A549 (cell line): ENCODE data around the gene METTL21C.

Experiments used
- ESRRA ChIP-seq: fragments of 150-350 bp; IDR thresholded peaks from 2 replicates; pipeline ENCODE4 v1.6.1; 2014; ENCODE audit warnings: mild to moderate bottlenecking, low read length, borderline replicate concordance
- GATA3 ChIP-seq: IDR thresholded peaks from 2 replicates; pipeline ENCODE4 v1.6.1; 2012; ENCODE audit warnings: borderline replicate concordance
- KDM5A ChIP-seq: fragments of 200-600 bp; sonication (generic); IDR thresholded peaks from 2 replicates; pipeline ENCODE4 v1.6.1; 2016; ENCODE audit warnings: antibody characterized with exemption, mild to moderate bottlenecking
- TP53 ChIP-seq: fragments of 250-450 bp; sonication (Bioruptor Pico); IDR thresholded peaks from 2 replicates; pipeline ENCODE4 v1.5.0; 2021; ENCODE audit warnings: mild to moderate bottlenecking, moderate library complexity
- ZC3H11A ChIP-seq: fragments of 450-650 bp; IDR thresholded peaks from 2 replicates; pipeline ENCODE4 v1.6.1; 2014; ENCODE audit warnings: antibody characterized with exemption, mild to moderate bottlenecking
- TF ChIP-seq, protein P1 (sequence below): fragments of >200 bp; sonication (Bioruptor Twin); formaldehyde crosslinking; IDR thresholded peaks from 3 replicates; pipeline ENCODE4 v1.5.1; 2016

- TF ChIP-seq TP53 (CRISPR knock-in tag) (no peak), ESRRA (no peak), GATA3 (no peak), KDM5A (no peak), ZC3H11A (no peak)
- TF ChIP-seq, protein P1, sequence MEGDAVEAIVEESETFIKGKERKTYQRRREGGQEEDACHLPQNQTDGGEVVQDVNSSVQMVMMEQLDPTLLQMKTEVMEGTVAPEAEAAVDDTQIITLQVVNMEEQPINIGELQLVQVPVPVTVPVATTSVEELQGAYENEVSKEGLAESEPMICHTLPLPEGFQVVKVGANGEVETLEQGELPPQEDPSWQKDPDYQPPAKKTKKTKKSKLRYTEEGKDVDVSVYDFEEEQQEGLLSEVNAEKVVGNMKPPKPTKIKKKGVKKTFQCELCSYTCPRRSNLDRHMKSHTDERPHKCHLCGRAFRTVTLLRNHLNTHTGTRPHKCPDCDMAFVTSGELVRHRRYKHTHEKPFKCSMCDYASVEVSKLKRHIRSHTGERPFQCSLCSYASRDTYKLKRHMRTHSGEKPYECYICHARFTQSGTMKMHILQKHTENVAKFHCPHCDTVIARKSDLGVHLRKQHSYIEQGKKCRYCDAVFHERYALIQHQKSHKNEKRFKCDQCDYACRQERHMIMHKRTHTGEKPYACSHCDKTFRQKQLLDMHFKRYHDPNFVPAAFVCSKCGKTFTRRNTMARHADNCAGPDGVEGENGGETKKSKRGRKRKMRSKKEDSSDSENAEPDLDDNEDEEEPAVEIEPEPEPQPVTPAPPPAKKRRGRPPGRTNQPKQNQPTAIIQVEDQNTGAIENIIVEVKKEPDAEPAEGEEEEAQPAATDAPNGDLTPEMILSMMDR, result no peak
Measured at GRCh38 chr13:102677122-102677521, 17.7 kb downstream of the METTL21C start.
